ENCODE results near the gene USP34.

DNA sequence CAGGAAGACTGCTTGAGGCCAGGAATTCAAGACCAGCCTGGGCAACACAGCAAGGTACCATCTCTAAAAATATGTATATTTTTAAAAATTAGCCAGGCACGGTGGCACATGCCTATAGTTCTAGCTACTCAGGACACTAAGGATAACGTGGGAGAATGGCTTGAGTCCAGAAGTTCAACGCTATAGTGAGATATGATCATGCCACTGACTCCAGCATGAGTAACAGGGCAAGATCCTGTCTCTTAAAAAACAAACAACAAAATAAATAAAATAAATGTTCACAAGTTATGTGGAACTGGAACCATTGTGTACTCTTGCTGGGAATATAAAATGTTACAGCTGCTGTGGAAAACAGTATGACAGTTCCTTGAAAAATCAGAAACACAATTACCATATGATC is 47.2 kb downstream of the USP34 start:
- TF ChIP-seq CTCF (IDR thresholded peaks at IDR 0.05 in 2 of 3, conservative IDR thresholded peaks at IDR 0.05 in 1 of 3; ENCODE audit: insufficient read depth in 2 of 3, low read depth in 1 of 3, low read length in 3 of 3) (no peak), MIER1 (IDR thresholded peaks at IDR 0.05; ENCODE audit: low read depth) (no peak), ZEB2 (IDR thresholded peaks at IDR 0.05) (no peak), MXD1 (CRISPR knock-in tag; IDR thresholded peaks at IDR 0.05; ENCODE audit: borderline replicate concordance, poor library complexity, severe bottlenecking) (no peak), KDM1A (IDR thresholded peaks at IDR 0.05) (no peak), E2F3 (CRISPR knock-in tag; IDR thresholded peaks at IDR 0.05) (no peak), HIVEP1 (CRISPR knock-in tag; IDR thresholded peaks at IDR 0.05) (no peak), POLR2G (IDR thresholded peaks at IDR 0.05; ENCODE audit: low read depth, low read length) (no peak), CC2D1A (IDR thresholded peaks at IDR 0.05) (no peak)

Measured in K562 (cell line).